NT2/D1 (cell line): Measurements from ENCODE around the gene OLIG1.

ENCODE experiments used
- DNase-seq: peaks from one replicate; pipeline ENCODE4 v3.0.0-alpha.2; 2011; ENCODE audit warnings: low read depth, low spot score
- H3K27me3 ChIP-seq: 2 replicates; pipeline ENCODE4 v1.6.0; 2011; ENCODE audit warnings: mild to moderate bottlenecking; ENCODE audit not compliant: insufficient read length, insufficient read depth
- H3K36me3 ChIP-seq: 2 replicates; pipeline ENCODE4 v1.6.1; 2011; ENCODE audit warnings: mild to moderate bottlenecking, low read length, mixed read lengths; ENCODE audit not compliant: insufficient read depth, insufficient read length
- H3K4me1 ChIP-seq: 2 replicates; pipeline ENCODE4 v1.5.1; 2011; ENCODE audit not compliant: insufficient read depth, insufficient read length
- H3K4me3 ChIP-seq: 2 replicates; pipeline ENCODE4 v1.5.1; 2011; ENCODE audit warnings: low read depth; ENCODE audit not compliant: insufficient read length
- H3K9ac ChIP-seq: 2 replicates; pipeline ENCODE4 v1.6.0; 2011; ENCODE audit warnings: low read depth; ENCODE audit not compliant: insufficient read length
- H3K9me3 ChIP-seq: 2 replicates; pipeline ENCODE4 v1.5.1; 2011; ENCODE audit warnings: mild to moderate bottlenecking, low read length; ENCODE audit not compliant: insufficient read depth
- SUZ12 ChIP-seq: IDR thresholded peaks from 2 replicates; pipeline ENCODE4 v1.6.1; 2011; ENCODE audit not compliant: insufficient read length, insufficient read depth; ENCODE audit errors: extremely low read depth
- YY1 ChIP-seq: IDR thresholded peaks from 2 replicates; pipeline ENCODE4 v1.6.1; 2011; ENCODE audit not compliant: insufficient read length, insufficient read depth
- ZNF274 ChIP-seq: IDR thresholded peaks from 2 replicates; pipeline ENCODE4 v1.6.1; 2011; ENCODE audit warnings: mild to moderate bottlenecking, low read depth, low read length

OLIG1 gene

DNA sequence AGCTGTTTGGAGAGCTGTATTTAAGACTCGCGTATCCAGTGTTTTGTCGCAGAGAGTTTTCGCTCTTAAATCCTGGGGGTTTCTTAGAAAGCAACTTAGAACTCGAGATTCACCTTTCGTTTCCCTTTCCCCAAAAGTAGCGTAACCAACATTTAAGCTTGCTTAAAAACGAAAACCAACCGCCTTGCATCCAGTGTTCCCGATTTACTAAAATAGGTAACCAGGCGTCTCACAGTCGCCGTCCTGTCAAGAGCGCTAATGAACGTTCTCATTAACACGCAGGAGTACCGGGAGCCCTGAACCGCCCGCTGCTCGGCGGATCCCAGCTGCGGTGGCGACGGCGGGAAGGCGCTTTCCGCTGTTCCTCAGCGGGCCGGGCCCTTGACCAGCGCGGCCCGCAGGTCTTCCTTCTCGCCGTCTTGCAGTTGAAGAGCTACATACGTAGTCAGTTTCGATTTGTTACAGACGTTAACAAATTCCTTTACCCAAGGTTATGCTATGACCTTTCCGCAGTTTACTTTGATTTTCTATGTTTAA, 1.9 kb downstream of the OLIG1 start:
- Histone ChIP-seq H3K4me1 (peaks cover 12% of the 10 kb centered on the region), H3K27me3 (peaks cover 82% of the 10 kb centered on the region), H3K4me3 (peak overlapping the region; percentile 53), H3K9ac (peak overlapping the region; percentile 58), H3K36me3 (no peaks in the 10 kb centered on the region), H3K9me3 (no peaks in the 10 kb centered on the region)
- no peak for TF ChIP-seq ZNF274
- no peak for TF ChIP-seq YY1
- TF ChIP-seq SUZ12, result peak; percentile 88
- no peak for DNase-seq

DNA sequence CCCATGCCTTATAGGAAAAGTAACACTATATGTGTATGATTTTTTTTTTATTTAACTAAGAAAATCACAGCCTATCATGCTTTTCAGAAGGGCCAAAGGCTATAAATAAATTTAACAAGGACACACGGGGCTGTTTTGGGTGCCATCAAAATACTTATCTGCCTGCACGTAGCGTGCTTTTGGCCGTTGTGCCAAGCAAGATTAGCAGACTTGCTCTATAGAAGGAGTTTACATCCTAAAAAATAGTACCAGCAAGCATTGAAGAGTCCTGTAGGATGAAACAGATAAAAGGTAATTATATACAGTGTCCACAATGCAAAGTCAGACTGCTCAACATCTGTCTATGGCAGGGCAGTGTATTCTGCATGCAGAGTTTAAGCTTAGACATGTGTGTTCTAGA, 3.7 kb downstream of the OLIG1 start:
- Histone ChIP-seq H3K27me3 (peaks cover 64% of the 10 kb centered on the region), H3K36me3 (no peaks in the 10 kb centered on the region), H3K9me3 (no peaks in the 10 kb centered on the region), H3K4me3 (no peak overlapping the region), H3K4me1 (peaks cover 16% of the 10 kb centered on the region), H3K9ac (no peak overlapping the region)
- TF ChIP-seq SUZ12, result no peak
- TF ChIP-seq ZNF274, result no peak
- no peak for TF ChIP-seq YY1
- no peak for DNase-seq

DNA sequence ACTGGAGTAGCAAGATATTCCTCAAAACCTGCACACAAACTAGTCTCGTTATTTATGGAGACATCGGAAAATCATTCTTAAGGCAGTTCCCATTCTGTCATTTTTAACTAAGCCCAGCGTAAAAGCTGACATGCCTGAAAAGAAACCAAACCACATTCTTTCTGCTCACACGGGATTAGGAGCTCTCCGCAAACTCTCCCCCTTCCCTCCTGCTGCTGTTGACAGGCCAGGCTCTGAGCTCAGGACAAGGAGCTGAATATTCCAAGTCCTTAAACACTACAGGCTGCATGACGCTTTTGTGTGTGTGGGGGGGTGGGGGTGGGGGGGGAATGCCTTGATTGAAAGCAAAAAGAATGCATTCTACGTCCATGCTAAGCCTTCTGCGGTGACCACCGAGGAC, 5.2 kb downstream of the OLIG1 start:
- peak; percentile 72 for DNase-seq
- TF ChIP-seq YY1 (no peak), ZNF274 (no peak), SUZ12 (no peak)
- Histone ChIP-seq H3K27me3 (peaks cover 49% of the 10 kb centered on the region), H3K9me3 (no peaks in the 10 kb centered on the region), H3K36me3 (no peaks in the 10 kb centered on the region), H3K4me1 (peaks cover 16% of the 10 kb centered on the region), H3K9ac (no peak overlapping the region), H3K4me3 (no peak overlapping the region)

DNA sequence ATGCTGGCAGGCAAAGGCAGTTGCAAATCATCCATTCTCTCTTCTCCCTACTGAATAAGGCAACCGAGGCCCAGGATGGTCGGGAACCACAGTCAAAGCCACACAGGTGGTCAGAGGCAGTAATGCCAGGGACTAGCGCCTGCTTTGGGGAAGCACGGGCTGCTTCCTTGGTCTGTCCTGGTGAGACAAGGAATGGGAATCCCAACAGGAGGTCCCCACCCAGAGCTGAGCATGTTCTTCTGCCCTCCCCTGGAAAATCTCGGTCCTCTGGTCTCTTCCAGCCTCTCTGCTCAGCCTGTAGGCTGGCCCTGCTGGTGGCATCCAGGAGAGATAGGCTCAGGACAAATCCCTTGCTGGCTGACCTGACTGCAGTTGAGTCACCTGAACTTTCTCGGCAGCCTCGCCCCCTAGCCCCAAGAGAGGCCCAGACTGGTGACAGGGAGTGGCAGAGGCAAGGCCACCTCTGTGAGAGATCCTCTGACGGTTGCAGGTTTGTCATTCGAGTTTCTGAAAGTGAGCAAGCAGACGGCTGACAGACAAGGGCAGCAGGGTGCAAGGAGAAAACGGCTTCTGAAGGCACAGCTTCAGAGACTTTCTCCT, 5.8 kb downstream of the OLIG1 start:
- TF ChIP-seq SUZ12, result no peak
- no peak for TF ChIP-seq ZNF274
- TF ChIP-seq YY1, result no peak
- Histone ChIP-seq H3K9ac (no peak overlapping the region), H3K36me3 (no peaks in the 10 kb centered on the region), H3K4me3 (no peak overlapping the region), H3K27me3 (peaks cover 44% of the 10 kb centered on the region), H3K4me1 (peaks cover 16% of the 10 kb centered on the region), H3K9me3 (no peaks in the 10 kb centered on the region)
- no peak for DNase-seq

DNA sequence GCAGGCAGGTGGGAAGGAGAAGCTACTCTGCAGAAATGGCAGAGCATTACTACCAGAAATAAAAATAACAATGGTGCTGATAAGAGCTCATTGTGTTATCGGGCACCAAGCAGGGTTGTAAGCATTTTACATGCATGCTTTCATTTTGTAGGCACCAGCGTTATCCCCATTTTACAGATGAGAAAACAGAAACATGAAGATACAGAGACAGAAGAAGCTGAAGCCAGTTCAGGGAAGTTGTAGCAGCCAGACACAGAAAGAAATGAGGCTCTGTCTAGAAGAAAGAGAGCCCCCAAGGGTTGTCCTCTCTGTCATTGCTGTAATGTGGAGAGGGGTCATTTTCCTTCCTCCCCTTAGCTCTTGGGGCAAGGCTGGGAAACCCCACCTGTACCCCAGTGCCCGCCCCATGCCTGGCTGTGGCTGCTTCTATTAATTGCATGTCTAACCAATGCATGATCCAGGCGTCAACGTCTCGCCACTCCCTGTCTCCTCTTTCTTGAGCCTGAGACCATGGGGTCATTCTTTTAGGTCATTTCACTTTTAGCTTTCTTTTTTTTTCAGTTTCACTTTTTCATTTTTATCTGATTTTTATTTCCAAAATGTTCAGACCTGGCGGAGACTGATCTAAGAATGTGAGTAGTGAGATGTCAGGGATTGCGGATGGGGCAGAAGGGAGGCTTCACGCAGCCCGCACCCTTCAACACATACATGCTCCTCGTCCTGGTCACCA, 6.8 kb downstream of the OLIG1 start:
- no peak for TF ChIP-seq SUZ12
- no peak for TF ChIP-seq ZNF274
- no peak for TF ChIP-seq YY1
- no peak for DNase-seq
- Histone ChIP-seq H3K4me1 (peaks cover 16% of the 10 kb centered on the region), H3K9ac (no peak overlapping the region), H3K36me3 (no peaks in the 10 kb centered on the region), H3K4me3 (no peak overlapping the region), H3K9me3 (no peaks in the 10 kb centered on the region), H3K27me3 (peaks cover 33% of the 10 kb centered on the region)

DNA sequence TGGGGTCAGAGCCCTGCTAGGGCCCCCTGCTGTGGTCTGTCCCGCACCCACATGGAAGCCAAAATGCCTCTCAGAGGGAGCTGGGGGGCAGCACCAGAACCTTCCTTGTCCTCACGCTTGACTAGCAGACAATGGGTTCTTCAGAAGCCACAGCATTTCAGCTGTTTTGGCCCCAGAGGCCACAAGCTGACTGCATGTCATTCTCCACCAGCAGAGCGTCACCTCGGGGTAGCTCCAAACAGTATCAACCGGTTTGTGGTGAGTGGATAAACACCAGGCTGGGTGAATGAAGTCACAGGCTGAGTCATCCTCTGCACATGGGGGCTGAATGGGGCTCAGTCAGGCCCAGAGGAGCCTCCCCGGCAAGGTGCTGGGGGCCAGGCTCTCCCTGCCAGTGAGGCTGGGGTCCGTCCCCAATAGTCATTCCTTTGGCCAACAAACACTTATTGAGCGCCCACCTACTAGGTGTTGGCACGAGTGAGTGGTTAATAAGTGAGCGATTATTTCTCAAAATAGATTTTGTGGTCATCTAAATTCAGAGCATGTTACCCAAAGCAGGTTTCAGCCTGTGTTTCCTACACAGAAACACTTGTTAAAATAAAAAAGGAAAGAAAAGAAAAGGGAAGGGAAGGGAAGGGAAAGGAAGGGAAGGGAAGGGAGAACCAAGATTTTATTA, 9.1 kb downstream of the OLIG1 start:
- Histone ChIP-seq H3K4me3 (no peak overlapping the region), H3K9me3 (no peaks in the 10 kb centered on the region), H3K4me1 (peaks cover 13% of the 10 kb centered on the region), H3K36me3 (no peaks in the 10 kb centered on the region), H3K27me3 (peaks cover 10% of the 10 kb centered on the region), H3K9ac (no peak overlapping the region)
- no peak for DNase-seq
- no peak for TF ChIP-seq YY1
- no peak for TF ChIP-seq SUZ12
- no peak for TF ChIP-seq ZNF274

DNA sequence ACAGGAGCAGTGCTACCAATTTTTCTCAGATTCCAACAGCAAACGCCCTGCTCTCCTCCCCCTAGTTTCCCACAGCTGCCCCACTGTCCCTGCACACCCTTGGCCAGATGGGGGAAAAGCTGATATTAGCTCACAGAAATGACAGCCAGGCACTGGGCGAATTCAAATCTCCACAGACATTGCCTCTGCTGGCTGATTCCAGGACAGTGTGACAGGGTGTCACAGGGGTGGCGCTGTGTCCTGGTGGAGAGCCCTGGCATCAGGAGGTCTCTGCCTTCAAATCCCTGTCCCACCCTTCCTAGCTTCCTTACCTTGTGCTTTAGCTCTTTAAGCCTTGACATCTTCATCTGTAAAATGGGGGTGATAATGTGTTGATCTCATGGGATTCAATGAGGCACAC, 10.4 kb downstream of the OLIG1 start:
- Histone ChIP-seq H3K4me3 (no peak overlapping the region), H3K27me3 (no peaks in the 10 kb centered on the region), H3K36me3 (no peaks in the 10 kb centered on the region), H3K9ac (no peak overlapping the region), H3K4me1 (peaks cover 13% of the 10 kb centered on the region), H3K9me3 (no peaks in the 10 kb centered on the region)
- TF ChIP-seq SUZ12 (no peak), YY1 (no peak), ZNF274 (no peak)
- DNase-seq, result no peak
